Measurements from ENCODE around the gene DEPDC5. TPM values are rescaled to one million over a fixed set of nuclear protein-coding genes. Genes with fewer than 3 reads are reported as not detected.
"Not testable (repeated sequence)": the region's sequence is repeated elsewhere in the genome, so short reads cannot be mapped to it uniquely, and the experiment has no call there.

DEPDC5 gene
- total and polyA plus RNA-seq, 10 of the 15 experiments (the other 5 are each of a cell fraction or from before 2014, with no cell fraction given) = 3.0 to 38.9 (median 22.8) TPM

DNA sequence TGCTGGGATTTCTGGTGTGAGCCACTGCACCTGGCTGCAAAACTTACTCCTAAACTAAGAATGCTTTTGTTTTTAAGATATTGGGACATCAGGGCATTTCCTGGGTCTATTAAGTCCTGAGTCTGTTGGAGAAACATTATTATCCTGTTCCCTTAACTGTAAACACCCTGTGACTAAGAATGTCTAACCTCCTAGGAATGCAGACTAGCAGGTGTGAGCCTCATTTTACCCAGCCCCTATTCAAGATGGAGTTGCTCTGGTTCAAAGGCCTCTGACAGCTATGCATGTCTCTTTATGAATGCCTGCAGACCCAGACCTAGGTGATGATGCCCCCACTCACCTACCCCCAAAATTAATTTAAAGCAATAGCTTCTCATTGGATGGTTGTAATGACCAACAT lies 46.2 kb downstream of the DEPDC5 start:
- DNase-seq (ENCODE audit: low read depth, low spot score) = no peak
- no peaks in the 10 kb centered on the region for H3K9me3 ChIP-seq (replicated peaks; ENCODE audit: control insufficient read depth, insufficient read depth, low read length)
- no peaks in the 10 kb centered on the region for H4K20me1 ChIP-seq (ENCODE audit: control insufficient read depth, insufficient read depth)
- H3K27ac ChIP-seq (ENCODE audit: control insufficient read depth, insufficient read depth) = no peak overlapping the region
- intact Hi-C loops (cut with micrococcal nuclease; ENCODE audit: unreplicated experiment) (no loop called here), in situ Hi-C loops (cut with MboI) (no loop called here)
- ChIA-PET CTCF (interaction anchor here (0.5 to 1.7 kb wide), 2 partner anchors 10 to 417 kb away, joined by 4 read pairs; no protein-coding TSS in a partner anchor), RAD21 (ENCODE audit: unreplicated experiment) (no interaction called here), SMC1A (ENCODE audit: uncharacterized antibody, unreplicated experiment) (no interaction called here), POLR2A (no interaction called here)
- H3K4me2 ChIP-seq (ENCODE audit: control insufficient read depth, insufficient read depth) = no peak overlapping the region
- H3K79me2 ChIP-seq (ENCODE audit: control insufficient read depth, insufficient read depth, low read length) = no peaks in the 10 kb centered on the region
- no TSS peak for BruUV-seq (replicated peaks)
- H3K4me1 ChIP-seq (ENCODE audit: control insufficient read depth, insufficient read depth, low read length) = peaks cover 4% of the 10 kb centered on the region
- ATAC-seq = no peak
- peaks cover 5 to 31% of the 10 kb centered on the region in 2 experiments for H3K36me3 ChIP-seq (ENCODE audit: control insufficient read depth in 2 of 2, insufficient read depth in 2 of 2, low read length in 1 of 2)
- no peak overlapping the region for H3K9ac ChIP-seq (ENCODE audit: control insufficient read depth, insufficient read depth, low read length)
- H3K27me3 ChIP-seq (replicated peaks in 1 of 2; ENCODE audit: control insufficient read depth in 2 of 2, insufficient read depth in 2 of 2, low read length in 1 of 2) = no peaks in the 10 kb centered on the region
- TF ChIP-seq NFXL1 (IDR thresholded peaks at IDR 0.05; ENCODE audit: borderline replicate concordance) (no peak), POLR2AphosphoS5 (IDR thresholded peaks at IDR 0.05; ENCODE audit: low read length) (no peak), KLF5 (IDR thresholded peaks at IDR 0.05; ENCODE audit: partially characterized antibody) (no peak), SIX5 (IDR thresholded peaks at IDR 0.05; ENCODE audit: low read depth, low read length, severe bottlenecking) (no peak), IKZF1 (conservative IDR thresholded peaks at IDR 0.05) (no peak), YBX1 (IDR thresholded peaks at IDR 0.05) (no peak)
- no peak for FAIRE-seq
- H2AFZ ChIP-seq (ENCODE audit: control insufficient read depth, low read depth, low read length) = no peak overlapping the region
- H3K4me3 ChIP-seq = no peak overlapping the region

DNA sequence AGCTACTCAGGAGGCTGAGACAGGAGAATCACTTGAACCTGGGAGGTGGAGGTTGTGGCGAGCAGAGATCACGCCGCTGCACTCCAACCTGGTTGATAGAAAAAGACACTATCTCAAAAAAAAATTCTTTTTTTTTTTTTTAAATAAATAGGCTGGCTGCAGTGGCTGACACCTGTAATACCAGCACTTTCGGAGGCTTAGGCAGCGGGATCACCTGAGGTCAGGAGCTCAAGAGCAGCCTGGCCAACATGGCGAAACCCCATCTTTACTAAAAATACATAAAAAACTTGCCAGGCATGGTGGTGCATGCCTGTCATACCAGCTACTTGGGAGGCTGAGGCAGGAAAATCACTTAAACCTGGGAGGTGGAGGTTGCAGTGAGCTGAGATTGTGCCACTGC lies 47.0 kb downstream of the DEPDC5 start:
- SMC1A ChIA-PET (ENCODE audit: uncharacterized antibody, unreplicated experiment); H2AFZ ChIP-seq (ENCODE audit: control insufficient read depth, low read depth, low read length); DNase-seq (ENCODE audit: low read depth, low spot score); H3K4me3 ChIP-seq; ATAC-seq; POLR2A ChIA-PET; in situ Hi-C loops (cut with MboI); intact Hi-C loops (cut with micrococcal nuclease; ENCODE audit: unreplicated experiment); H3K9me3 ChIP-seq (replicated peaks; ENCODE audit: control insufficient read depth, insufficient read depth, low read length); H3K27ac ChIP-seq (ENCODE audit: control insufficient read depth, insufficient read depth); H3K4me2 ChIP-seq (ENCODE audit: control insufficient read depth, insufficient read depth); H3K4me1 ChIP-seq (ENCODE audit: control insufficient read depth, insufficient read depth, low read length); H3K9ac ChIP-seq (ENCODE audit: control insufficient read depth, insufficient read depth, low read length); H3K27me3 ChIP-seq (replicated peaks in 1 of 2; ENCODE audit: control insufficient read depth in 2 of 2, insufficient read depth in 2 of 2, low read length in 1 of 2); FAIRE-seq; H4K20me1 ChIP-seq (ENCODE audit: control insufficient read depth, insufficient read depth); BruUV-seq (replicated peaks); H3K79me2 ChIP-seq (ENCODE audit: control insufficient read depth, insufficient read depth, low read length); RAD21 ChIA-PET (ENCODE audit: unreplicated experiment): not testable (repeated sequence)
- CTCF ChIA-PET = interaction anchor here (1.7 kb wide), 1 partner anchor 11 kb away, joined by 4 read pairs; no protein-coding TSS in a partner anchor
- peaks cover 7 to 39% of the 10 kb centered on the region in 2 experiments for H3K36me3 ChIP-seq (ENCODE audit: control insufficient read depth in 2 of 2, insufficient read depth in 2 of 2, low read length in 1 of 2)
- 95% methylated on average over 6 of the region's 6 CpGs for WGBS (ENCODE audit: insufficient coverage, insufficient replicate concordance, low lambda C conversion rate, missing lambda C conversion rate)
